ENCODE data around the gene H1-8.

- TF ChIP-seq POLR2A (IDR thresholded peaks at IDR 0.05): no peak
- TF ChIP-seq, protein P1, sequence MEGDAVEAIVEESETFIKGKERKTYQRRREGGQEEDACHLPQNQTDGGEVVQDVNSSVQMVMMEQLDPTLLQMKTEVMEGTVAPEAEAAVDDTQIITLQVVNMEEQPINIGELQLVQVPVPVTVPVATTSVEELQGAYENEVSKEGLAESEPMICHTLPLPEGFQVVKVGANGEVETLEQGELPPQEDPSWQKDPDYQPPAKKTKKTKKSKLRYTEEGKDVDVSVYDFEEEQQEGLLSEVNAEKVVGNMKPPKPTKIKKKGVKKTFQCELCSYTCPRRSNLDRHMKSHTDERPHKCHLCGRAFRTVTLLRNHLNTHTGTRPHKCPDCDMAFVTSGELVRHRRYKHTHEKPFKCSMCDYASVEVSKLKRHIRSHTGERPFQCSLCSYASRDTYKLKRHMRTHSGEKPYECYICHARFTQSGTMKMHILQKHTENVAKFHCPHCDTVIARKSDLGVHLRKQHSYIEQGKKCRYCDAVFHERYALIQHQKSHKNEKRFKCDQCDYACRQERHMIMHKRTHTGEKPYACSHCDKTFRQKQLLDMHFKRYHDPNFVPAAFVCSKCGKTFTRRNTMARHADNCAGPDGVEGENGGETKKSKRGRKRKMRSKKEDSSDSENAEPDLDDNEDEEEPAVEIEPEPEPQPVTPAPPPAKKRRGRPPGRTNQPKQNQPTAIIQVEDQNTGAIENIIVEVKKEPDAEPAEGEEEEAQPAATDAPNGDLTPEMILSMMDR (IDR thresholded peaks at IDR 0.05): no peak
These were observed 6.7 kb upstream of the H1-8 start for GRCh38 chr3:129536374-129536667.
